NCI-H2227 treated with DMSO at 0.1 percent for 48 hours (cell line): ENCODE data around the gene TMEM178B.
"Not testable (repeated sequence)": the region's sequence is repeated elsewhere in the genome, so short reads cannot be mapped to it uniquely, and the experiment has no call there.

Source experiments
- DNase-seq: peaks from one replicate; lab custom pipeline; 2025; lab: John Stamatoyannopoulos, UW

The TMEM178B gene

DNA sequence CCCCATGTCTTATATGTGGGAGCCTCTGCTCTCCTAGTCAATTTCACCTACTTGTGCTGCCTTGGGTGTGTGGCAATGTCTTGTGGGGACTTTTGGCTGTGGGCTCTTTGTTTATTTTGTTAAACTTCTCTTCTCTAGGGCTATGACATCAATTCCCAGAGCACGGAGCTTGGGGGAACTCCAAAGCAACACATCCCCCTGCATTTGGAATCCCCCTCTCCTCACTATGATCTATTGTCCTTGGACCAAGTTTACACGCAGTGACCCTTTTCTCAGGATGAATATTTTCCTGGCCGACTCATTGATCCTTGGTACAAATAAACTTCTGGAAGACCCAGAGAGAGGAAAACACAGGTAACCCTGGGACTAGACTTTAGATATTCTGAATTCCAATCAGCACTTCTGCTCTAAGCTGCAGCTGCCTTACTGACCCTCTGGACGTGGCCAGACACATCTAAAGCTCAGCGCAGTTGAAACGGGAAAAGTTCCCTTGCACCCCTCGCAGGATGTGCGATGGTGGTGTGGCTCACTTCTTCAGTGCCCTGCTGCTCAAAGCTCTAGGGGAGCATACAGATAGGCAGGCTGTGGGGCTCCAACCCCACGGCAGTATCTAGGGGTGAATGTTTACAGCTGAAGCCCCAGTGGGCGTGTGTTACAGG lies 110.8 kb downstream of the TMEM178B start:
- DNase-seq, result no peak

DNA sequence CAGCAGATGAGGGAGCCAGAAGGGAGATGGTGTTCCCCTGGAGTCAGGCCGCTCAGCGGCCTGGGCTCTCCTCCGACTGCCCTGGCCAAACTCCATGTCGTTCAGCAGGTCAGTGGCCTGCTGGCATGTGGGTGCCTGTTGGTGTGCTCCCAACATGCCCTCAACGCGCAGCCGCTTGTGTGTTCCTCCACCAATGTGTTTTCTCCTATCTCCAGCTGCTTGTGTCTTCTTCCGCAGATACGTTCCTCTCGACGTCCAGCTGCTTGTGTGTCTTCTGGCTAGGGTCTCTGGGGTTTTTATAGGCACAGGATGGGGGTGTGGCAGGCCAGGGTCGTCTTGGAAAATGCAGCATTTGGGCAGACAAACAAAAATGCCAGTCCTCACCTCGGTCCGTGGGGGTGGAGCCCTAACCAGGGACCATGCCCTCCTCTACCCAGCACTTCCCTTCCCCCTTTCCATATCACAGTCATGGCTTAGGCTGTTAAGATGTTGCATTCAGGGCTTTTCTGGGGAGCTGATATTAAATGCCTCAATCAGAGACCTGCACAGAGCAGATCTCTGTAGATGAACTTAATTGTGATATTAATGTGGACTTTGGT lies 111.6 kb downstream of the TMEM178B start:
- DNase-seq, result no peak

DNA sequence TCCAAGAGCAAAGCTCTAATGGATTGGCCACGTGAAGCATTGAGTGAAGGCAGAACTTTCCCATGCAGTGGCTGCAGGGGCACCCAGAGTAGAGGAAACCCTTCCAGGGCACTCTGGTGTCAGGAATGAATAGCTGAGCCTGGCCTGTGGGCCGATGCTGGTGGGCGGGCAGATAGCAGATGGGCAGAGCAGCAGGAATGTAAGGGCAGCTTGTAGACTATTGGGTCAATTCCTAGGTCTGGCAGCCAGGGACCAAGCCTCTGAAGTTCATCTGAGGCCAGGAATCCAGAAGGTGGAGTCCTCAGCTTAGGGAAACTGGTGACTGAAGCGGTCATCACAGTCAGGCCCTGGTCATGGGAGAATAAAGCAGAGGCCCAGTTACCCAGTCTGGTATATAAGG lies 115.4 kb downstream of the TMEM178B start:
- DNase-seq, result no peak

DNA sequence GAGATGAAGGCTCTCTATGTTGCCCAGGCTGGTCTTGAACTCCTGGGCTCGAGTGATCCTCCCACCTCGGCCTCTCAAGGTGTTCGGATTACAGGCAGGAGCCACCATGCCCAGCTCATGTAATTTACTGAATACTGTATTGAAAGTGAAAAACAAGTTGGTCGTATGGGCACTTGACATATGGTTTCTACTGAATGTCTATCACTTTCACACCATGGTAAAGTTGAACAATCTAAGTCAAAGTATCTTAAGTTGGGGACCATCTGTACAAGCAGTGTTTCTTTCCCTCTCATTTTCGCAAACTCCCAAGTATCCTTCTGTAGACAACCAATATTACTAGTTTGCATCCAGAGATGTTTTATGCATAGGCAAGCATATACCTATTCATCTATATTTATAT lies 116.6 kb downstream of the TMEM178B start:
- no peak for DNase-seq

DNA sequence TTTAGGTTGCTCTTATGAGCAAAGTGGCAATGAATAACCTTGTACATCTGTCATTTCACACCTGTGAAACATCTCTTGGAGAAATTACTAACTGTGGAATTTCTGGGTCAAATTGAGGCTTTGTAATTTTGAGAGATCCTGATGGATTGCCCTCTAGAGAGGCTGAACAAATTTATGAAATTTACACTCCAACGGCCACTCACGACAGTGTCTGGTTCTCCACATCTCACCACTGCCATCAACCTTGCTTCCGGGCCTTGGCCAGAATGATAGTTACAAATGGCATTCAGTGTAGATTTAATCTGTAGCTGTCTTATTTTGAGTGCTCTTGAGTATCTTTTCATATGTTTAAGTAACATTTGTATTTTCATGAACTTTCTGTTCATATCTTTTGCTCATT lies 117.4 kb downstream of the TMEM178B start:
- no peak for DNase-seq

DNA sequence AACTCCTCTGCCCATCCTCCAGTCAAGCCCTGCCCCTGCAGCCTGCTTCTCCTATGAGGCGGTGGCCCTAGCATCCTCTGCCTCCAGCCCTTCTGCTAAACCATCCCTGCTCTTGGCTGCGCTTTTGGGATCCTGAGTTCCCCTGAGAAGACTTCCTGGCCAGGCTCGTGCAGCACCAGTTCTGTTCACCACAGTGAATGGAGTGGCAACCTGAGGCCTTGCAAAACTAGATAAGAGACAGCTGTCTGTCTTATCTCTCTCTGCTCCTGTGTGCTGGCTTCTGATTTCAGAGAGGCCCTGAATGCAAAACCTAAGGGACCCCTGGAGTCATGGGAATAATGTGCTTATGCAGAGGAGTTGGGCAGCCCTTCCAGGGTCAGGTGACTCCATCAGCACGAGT lies 119.2 kb downstream of the TMEM178B start:
- no peak for DNase-seq

DNA sequence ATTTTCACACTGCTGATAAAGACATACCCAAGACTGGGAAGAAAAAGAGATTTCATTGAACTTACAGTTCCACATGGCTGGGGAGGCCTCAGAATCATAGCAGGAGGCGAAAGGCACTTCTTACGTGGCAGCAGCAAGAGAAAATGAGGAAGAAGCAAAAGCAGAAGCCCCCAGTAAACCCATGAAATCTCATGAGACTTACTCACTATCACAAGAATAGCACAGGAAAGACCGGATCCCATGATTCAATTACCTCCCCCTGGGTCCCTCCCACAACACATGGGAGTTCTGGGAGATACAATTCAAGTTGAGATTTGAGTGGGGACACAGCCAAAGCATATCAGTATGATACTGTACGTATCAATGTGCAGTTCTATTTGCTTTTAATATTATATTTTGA lies 121.9 kb downstream of the TMEM178B start:
- not testable (repeated sequence) for DNase-seq

DNA sequence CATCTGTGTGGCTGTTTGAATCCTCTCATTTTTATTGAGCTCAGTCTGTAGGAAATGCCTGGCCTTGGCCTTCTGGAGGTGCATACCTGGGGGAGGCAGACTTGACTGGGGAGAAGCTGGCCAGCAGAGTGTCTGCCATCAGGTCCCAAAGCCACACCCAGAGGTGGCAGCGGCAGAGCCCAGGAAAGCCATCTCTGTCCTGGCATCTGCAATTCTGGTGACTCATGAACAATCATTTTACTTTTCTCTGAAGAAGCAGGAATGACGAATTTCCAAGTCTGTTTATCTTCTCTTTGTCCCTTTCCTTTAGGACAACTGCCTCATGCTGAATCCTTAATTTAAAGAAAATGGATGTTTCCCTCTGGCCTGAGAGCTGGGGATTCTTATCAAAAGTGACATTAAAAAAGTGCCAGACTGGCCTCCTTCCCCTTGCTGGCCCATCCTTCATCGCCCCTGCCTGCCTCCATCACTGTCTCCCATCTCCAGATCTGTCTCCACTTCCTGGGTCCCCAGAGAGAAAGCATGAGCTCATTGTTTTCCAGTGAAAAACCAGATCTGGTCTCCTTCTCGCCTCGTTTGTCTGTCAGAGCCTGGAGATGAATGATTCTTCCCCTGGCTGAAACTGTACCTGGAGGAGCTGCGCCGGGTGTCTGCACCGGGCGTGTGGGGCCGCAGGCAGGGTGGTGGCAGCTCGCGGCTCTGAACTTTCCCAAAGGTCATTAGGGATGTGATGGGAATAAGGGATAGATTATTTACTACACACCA lies 124.5 kb downstream of the TMEM178B start:
- DNase-seq, result no peak

DNA sequence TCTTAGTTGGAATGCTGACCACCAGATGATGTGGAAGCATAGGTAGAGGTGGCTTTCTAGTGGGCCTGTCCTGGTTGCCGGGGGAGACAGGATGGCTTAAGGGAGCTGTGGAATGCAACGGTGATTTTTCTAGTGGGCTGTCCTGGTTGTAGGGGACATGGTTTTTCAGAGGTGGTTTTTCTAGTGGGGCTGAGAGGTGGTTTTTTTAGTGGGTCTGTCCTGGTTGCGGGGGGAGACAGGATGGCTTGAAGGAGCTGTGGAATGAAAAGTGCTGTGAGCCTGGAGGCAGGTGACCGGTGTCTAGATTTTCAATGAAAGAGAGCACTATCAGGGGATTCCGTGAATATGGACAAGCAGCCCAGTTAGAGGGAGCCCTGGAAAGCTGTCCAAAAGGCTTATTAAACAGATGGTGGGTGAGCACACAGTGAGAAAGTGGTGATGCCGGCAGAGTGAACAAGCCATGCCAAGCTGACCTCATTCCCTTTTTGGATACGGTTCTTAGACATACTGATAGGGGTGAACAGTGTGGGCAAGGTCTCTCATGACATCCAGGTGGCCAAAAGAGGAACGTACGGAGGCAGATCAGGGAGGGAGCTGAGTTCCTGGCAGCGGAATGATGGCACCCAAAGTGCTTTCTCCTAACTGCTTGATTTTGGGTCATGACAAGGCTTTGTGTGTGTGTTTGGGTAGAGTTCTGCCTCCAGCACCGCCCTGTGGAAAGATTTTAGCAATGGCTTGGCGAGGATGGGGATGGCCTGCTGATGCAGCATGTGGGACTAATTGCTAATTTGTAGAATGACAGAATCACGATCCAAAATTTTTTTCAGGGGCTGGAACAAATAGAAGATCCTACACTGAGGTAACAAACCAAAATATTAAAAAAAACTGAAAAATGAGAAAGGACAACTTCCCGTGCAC lies 126.6 kb downstream of the TMEM178B start:
- DNase-seq, result no peak

DNA sequence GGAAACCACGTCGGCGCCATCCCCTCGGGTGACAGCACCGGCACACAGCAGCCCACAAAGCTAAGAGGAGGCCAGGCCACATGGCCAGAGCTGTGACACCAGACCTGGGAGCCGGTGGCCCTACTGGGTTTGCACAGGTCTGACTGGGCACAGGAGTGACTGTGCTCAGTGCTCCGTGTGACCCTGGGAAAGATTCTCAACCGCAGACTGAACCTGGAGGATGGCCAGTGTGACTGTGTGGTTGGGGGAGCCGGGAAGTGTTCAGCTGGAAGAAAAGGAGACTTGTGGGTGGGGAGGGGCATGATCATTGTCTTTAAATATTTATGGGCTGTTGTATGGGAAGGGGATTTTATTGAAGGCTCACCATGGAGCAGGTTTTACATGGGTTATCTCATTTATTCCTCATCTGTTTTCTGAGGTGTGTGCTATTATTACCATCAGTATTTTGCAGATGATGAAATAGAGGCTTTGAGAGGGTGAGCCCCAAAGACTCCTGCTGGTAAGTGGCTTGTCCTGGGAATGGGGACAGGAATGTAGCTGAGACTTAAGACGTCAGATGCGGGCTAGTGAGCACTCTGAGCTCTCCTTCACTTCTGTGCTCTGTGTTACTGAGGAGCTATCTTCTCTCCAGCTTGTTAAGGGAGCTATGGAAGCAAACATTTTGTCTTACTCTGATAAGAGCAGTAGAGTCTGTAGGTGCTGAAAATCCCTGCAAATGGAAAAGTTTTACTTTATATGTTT lies 127.5 kb downstream of the TMEM178B start:
- DNase-seq, result no peak

DNA sequence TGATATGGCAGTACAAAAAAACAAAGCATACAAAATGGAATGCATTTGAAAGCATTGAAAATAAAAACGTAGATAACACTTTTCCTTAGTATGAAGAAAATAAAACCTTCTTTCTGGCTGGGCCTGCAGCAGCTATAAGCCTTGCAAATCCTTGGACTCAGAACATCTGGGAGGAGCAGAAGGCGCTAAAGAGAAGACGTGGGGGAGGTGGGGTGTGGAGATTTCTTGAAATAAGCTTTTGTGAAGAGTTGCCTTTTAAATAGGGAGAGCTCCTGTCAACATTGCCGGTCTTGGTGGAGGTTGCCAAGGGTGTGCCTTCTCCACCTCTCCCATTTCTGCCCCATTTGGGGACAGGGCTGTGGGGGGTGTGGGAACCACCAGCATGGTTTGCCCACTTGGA lies 128.7 kb downstream of the TMEM178B start:
- no peak for DNase-seq

DNA sequence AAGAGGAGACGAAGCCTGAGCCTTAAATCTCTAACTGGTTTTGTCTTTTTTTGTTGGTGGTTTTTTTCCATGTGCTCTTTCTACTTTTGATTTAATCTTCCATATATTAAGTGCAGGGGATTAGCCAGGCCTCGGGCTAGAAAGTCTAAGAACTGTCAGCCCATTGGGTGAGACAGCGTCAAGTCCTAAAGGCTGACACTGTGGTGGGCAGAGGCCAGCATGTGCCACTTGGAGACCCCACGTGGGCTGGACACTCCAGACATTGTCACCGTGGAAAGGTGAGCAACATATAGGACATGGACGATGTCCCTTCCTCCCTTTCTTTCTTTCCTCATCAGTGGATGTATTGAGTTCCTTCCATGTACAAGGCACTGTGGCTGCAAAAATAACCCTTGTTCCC lies 129.3 kb downstream of the TMEM178B start:
- DNase-seq, result no peak

DNA sequence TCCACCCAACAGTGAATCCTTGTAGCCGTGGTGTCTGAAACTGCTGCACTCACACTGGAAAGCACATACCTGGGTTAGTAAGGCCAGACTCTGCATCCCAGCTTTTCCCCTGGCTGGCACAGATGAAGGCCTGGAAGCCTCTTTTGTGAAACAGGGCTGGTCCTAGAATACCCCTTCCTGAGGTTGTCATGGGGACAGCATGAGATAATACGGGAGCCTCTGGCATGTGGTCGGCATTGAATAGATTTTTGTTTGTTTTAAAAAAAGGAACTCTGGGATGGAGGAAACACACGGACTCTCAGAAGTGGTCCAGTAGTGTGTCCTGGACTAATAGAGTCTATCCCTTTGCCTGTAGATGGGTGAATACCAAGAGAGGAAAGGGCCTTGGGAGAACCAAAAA lies 129.7 kb downstream of the TMEM178B start:
- DNase-seq, result no peak

DNA sequence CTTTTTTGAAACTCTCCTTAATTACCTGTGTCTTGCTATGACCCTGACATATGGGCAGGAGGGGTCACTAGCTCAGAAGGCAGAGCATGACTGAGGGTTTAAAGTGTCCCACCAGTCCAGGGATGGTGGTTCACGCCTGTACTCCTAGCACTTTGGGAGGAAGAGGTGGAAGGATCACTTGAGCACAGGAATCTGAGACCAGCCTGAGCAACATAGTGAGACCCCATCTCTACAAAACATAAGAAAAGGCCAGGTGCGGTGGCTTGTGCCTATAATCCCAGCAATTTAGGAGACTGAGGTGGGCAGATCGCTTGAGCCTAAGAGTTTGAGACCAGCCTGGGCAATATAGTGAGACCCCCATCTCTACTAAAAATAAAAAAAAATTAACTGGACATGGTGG lies 133.8 kb downstream of the TMEM178B start:
- DNase-seq, result no peak

DNA sequence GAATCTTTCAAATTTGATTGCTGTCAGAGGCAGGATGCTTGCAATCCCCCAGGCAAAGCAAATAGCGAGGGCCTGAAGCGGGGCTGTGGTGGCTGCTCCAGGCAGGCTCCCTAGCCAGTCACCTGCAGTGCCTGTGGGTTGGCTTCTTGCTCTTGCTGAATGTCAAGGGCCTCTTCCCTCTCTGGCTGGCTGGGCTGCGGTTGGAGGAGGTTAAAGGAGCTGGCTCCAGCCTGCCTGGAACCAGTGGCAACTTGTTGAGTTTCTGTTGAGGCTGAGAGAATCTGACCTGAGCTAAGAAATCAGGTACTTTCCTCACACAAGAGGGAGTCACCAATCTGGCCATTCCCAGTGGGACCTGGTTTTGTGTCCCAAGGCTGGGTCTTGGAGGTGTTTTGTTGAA lies 134.7 kb downstream of the TMEM178B start:
- DNase-seq, result no peak

DNA sequence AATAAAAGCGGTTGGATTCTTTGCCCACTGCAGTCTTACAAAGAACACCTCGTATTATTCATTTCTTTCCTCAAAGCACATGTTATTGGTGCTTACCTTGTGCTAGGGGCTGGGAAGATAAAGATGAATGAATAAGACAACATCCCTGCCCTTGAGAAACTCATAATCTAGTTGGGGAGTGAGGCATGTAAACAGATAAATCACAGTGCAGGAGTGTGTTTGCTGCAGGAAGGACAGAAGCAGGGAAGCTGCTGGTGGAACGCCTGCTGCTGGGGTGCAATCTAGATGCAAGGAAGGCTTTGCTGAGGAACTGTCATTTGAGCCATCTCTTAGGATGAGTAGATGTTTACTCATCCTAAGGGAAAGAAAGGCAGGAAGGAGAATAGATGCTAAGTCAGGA lies 135.6 kb downstream of the TMEM178B start:
- DNase-seq, result no peak

DNA sequence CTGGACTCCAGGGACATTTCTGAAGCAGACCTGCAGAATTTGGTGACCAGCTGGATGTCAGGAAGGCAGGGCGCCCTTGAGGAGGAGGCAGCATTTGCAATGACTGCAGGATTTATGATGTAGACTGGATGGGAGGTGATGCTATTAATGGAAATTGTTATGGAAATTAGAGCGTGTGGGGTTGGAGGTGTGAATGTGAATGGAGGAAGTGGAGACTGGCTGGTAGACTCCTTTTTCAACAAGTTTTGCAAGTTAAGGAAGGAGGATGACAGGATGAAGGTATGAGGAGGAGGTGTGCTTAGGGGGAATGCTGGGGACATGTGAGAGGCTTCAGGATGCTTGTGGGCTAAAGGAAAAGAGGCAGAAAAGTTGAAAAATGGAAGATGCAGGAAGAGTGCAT lies 137.0 kb downstream of the TMEM178B start:
- no peak for DNase-seq

DNA sequence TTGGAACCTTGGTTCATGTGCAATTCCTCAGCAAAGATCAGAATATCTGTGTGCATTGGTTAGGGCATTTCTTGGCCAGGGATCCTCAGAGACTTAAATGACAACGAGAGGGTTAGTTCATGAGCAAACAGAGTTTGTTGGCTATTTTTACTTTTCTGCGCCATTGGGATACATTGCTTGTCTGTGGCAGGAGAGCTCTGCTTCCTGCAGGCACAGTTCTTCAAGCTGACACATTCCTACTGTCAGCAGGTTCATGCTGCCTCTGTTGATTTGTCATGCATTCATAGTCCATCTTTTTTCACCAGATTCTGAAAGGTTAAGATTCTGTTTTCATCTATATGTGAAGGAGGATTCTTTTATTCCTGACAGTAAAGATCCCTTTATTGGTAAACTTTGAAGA lies 139.4 kb downstream of the TMEM178B start:
- DNase-seq, result no peak

DNA sequence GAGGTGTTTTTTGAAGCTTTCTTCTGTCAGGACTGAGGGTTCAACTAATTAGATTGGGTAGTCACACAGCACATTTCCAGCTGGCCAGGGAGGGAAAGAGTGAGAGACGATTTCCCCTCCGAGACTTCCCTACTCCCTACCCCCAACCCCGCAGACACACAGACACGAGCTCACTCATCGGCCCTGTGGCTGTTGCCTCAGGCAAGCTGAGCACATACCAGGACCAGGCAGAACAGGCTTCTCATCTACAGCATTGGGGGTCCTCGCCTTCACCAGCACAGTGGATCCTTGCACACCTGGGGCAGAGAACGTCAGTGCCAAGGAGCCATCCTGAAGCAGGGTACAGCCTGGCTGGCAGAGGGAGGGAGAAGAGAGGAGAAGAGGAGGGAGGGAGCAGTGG lies 144.1 kb downstream of the TMEM178B start:
- no peak for DNase-seq

DNA sequence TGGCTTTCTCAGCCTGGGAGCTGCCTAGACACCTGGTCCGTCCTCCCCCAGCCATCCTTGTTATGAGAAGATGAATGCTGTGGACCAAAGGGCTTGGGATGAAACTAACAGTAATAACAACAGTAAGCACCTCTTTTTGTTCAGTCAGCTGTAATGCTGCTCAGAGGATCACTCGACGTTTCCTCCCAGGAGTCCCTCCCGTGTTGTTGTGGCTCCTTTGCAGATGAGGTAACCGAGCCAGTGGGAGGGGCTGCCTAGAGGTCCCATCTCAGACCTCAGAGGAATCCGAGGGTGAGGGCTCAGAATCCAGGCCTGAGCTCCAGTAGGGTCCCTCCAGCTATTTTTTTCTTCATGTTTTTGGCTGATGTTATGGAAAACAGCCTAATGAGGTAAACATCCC lies 145.1 kb downstream of the TMEM178B start:
- DNase-seq, result no peak

DNA sequence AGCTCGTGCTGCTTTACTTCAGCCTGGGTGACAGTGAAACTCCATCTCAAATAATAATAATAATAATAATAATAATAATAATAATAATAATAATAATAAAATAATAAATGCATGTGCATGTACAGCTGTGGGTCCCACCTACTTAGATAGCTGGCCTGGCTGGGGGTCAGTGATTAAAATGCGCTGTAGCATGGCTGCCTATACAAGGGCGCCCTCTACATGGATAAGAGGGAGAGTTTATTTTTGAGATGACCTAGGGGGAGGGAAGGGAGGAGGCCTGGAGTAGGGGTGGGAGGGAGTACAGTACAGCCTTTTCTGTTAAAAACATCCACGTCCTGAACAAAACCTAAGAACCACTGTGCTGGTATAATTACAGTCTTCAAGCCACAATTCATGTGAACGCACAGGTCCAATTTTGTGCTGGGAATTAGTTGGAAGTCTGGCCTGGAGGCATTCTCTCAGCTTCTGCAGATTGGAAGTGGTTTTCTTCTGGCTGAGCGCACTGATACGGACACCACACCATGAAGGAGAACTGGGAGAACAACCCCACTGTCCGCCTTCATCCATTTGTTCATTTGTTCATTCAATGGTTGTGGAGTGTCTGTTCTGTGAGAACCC lies 146.5 kb downstream of the TMEM178B start:
- DNase-seq, result peak; percentile 93
